ENCODE results near the gene FAM118B. TPM values are rescaled to one million over a fixed set of nuclear protein-coding genes. Genes with fewer than 3 reads are reported as not detected.

The FAM118B gene
- total and polyA plus RNA-seq, 9 donors = 7.3 to 18.9 (median 12.7) TPM

GRCh38 chr11:126210871-126211235 lies 729 bp upstream of the FAM118B start:
- Histone ChIP-seq H3K27ac (no peak overlapping the region), H3K9me3 (no peaks in the 10 kb centered on the region), H3K36me3 (no peaks in the 10 kb centered on the region), H3K4me1 (ENCODE audit: insufficient read depth) (peaks cover 3% of the 10 kb centered on the region), H3K27me3 (no peaks in the 10 kb centered on the region), H3K4me3 (peak overlapping the region; percentile 87)
- no peak for DNase-seq
- intact Hi-C loops (cut with DNase I) = loop anchor here in 3 of 4 donors (5.0 kb wide), 2 partner anchors 56 to 71 kb away; partner anchors contain the start of genes FOXRED1 (in 2 of the 3), SRPRA (in 2 of the 3) and TIRAP (in 1 of the 3)
- no peak for TF ChIP-seq POLR2A (IDR thresholded peaks at IDR 0.05)
- TF ChIP-seq, protein P1, sequence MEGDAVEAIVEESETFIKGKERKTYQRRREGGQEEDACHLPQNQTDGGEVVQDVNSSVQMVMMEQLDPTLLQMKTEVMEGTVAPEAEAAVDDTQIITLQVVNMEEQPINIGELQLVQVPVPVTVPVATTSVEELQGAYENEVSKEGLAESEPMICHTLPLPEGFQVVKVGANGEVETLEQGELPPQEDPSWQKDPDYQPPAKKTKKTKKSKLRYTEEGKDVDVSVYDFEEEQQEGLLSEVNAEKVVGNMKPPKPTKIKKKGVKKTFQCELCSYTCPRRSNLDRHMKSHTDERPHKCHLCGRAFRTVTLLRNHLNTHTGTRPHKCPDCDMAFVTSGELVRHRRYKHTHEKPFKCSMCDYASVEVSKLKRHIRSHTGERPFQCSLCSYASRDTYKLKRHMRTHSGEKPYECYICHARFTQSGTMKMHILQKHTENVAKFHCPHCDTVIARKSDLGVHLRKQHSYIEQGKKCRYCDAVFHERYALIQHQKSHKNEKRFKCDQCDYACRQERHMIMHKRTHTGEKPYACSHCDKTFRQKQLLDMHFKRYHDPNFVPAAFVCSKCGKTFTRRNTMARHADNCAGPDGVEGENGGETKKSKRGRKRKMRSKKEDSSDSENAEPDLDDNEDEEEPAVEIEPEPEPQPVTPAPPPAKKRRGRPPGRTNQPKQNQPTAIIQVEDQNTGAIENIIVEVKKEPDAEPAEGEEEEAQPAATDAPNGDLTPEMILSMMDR (IDR thresholded peaks at IDR 0.05) = no peak
- TF ChIP-seq EP300 (IDR thresholded peaks at IDR 0.05) = no peak
- 3 to 4% (median 3%) methylated on average over 20 of the region's 20 CpGs for WGBS, 3 donors

GRCh38 chr11:126212089-126212660 lies 593 bp downstream of the FAM118B start:
- WGBS, 3 donors = 1 to 2% (median 2%) methylated on average over 15 of the region's 15 CpGs
- Histone ChIP-seq H3K27me3 (no peaks in the 10 kb centered on the region), H3K4me3 (peak overlapping the region; percentile 87), H3K36me3 (no peaks in the 10 kb centered on the region), H3K4me1 (ENCODE audit: insufficient read depth) (peaks cover 3% of the 10 kb centered on the region), H3K27ac (no peak overlapping the region), H3K9me3 (no peaks in the 10 kb centered on the region)
- no peak for DNase-seq
- intact Hi-C loops (cut with DNase I) = loop anchor here in 3 of 4 donors (5.0 kb wide), 2 partner anchors 55 to 70 kb away; partner anchors contain the start of genes FOXRED1 (in 2 of the 3), SRPRA (in 2 of the 3) and TIRAP (in 1 of the 3)
- TF ChIP-seq, protein P1 (IDR thresholded peaks at IDR 0.05) = no peak
- TF ChIP-seq EP300 (IDR thresholded peaks at IDR 0.05) (no peak), POLR2A (IDR thresholded peaks at IDR 0.05) (no peak)

- 75 to 85% (median 85%) methylated on average over 2 of the region's 2 CpGs for WGBS, 3 donors
- H3K36me3 ChIP-seq = no peaks in the 10 kb centered on the region
- no peaks in the 10 kb centered on the region for H3K9me3 ChIP-seq
- intact Hi-C loops (cut with DNase I) = loop anchor here in 3 of 4 donors (5.0 kb wide), 2 partner anchors 53 to 68 kb away; partner anchors contain the start of genes FOXRED1 (in 2 of the 3), SRPRA (in 2 of the 3) and TIRAP (in 1 of the 3)
- H3K27ac ChIP-seq = no peak overlapping the region
- H3K27me3 ChIP-seq = no peaks in the 10 kb centered on the region
- TF ChIP-seq, protein P1 (IDR thresholded peaks at IDR 0.05) = no peak
- TF ChIP-seq EP300 (IDR thresholded peaks at IDR 0.05) (no peak), POLR2A (IDR thresholded peaks at IDR 0.05) (no peak)
- peaks cover 3% of the 10 kb centered on the region for H3K4me1 ChIP-seq (ENCODE audit: insufficient read depth)
- no peak overlapping the region for H3K4me3 ChIP-seq
- no peak for DNase-seq
These were observed 2.9 kb downstream of the FAM118B start for GRCh38 chr11:126214441-126214840.

DNA sequence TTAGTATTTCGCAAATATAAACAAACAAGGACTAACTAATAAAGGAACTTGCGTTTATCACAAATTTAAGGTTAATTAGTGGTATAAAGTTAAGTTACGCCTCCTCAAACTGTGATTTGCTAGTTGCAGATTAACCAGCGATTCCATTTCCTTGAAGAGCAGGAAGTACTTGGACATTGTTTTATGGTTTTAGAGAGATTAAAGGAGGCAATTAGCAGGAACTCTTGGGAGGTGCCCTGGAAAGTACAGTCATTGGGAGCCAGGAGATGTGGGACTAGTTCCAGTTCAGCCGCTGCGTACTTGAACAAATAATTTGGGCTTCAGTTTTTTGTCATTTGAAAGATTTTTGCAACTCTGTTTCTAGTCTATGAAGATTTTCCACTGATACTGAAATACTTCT lies 3.3 kb downstream of the FAM118B start:
- H3K4me3 ChIP-seq = no peak overlapping the region
- 25 to 48% (median 41%) methylated on average over 6 of the region's 6 CpGs for WGBS, 3 donors
- no peaks in the 10 kb centered on the region for H3K36me3 ChIP-seq
- peaks cover 3% of the 10 kb centered on the region for H3K4me1 ChIP-seq (ENCODE audit: insufficient read depth)
- no peaks in the 10 kb centered on the region for H3K27me3 ChIP-seq
- no peak overlapping the region for H3K27ac ChIP-seq
- H3K9me3 ChIP-seq = no peaks in the 10 kb centered on the region
- DNase-seq = no peak
- intact Hi-C loops (cut with DNase I) = loop anchor here in 3 of 4 donors (5.0 kb wide), 2 partner anchors 52 to 67 kb away; partner anchors contain the start of genes FOXRED1 (in 2 of the 3), SRPRA (in 2 of the 3) and TIRAP (in 1 of the 3)
- no peak for TF ChIP-seq POLR2A (IDR thresholded peaks at IDR 0.05)
- TF ChIP-seq, protein P1 (IDR thresholded peaks at IDR 0.05) = no peak
- TF ChIP-seq EP300 (IDR thresholded peaks at IDR 0.05) = no peak
